HG02943 (cell line): Measurements from ENCODE around the gene PLXNB2.
A peak's percentile ranks its signal among the peaks of the same experiment; 100 is the strongest.
"Not testable (repeated sequence)": the region's sequence is repeated elsewhere in the genome, so short reads cannot be mapped to it uniquely, and the experiment has no call there.

ENCODE experiments used
- ATAC-seq: cut with Tn5 transposase; IDR thresholded peaks from one replicate; pipeline ENCODE4 v1.9.1; 2021; ENCODE audit warnings: mild to moderate bottlenecking, low read depth, moderate library complexity; ENCODE audit not compliant: unreplicated experiment

Gene PLXNB2

GRCh38 chr22:50326956-50327710, 19.7 kb upstream of the PLXNB2 start, which contains the start of gene DENND6B:
Gene DENND6B (minus strand): TSS chr22:50327012. CDS start chr22:50326988, 24 bp downstream.
- peak; percentile 57 for ATAC-seq

GRCh38 chr22:50326225-50326955, 18.9 kb upstream of the PLXNB2 start:
- ATAC-seq: no peak

DNA sequence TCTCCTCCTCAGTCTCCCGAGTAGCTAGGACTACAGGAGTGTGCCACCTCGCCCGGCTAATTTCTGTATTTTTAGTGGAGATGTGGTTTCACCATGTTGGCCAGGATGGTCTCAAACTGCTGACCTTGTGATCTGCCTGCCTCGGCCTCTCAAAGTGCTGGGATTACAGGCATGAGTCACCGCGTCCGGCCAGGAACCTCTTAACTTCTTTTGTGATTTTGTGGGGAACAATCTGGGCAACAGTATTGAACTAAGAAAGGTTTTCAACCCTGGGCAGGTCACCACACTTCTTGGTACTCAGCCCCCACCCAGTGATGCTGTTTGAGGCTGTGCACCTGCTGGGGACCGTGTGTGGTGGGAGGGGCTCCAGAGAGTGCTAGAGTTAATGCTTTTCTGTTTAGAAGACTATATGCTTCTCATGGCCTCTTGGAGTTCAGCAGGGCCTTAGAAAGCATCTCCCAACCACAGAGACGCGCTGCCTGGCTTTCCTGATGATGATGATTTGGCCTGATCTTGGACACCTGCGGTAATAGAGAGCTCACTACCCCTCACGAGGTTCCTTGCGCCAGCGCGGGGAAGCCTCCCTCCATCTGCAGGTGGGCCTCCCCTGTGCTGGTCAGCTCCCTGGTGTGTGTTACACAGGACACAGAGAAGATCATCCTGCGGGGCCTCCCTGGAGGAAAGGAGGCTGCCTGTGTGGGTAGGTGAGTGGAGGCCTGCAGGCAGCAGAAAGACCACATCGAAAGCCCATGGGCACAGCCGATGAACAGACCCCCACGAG, 18.2 kb upstream of the PLXNB2 start:
- ATAC-seq: no peak

GRCh38 chr22:50323900-50324299, 16.5 kb upstream of the PLXNB2 start:
- ATAC-seq: no peak

- ATAC-seq: not testable (repeated sequence)
Observed at GRCh38 chr22:50322382-50323104, 15.1 kb upstream of the PLXNB2 start.

GRCh38 chr22:50320671-50321325, 13.4 kb upstream of the PLXNB2 start:
- no peak for ATAC-seq

DNA sequence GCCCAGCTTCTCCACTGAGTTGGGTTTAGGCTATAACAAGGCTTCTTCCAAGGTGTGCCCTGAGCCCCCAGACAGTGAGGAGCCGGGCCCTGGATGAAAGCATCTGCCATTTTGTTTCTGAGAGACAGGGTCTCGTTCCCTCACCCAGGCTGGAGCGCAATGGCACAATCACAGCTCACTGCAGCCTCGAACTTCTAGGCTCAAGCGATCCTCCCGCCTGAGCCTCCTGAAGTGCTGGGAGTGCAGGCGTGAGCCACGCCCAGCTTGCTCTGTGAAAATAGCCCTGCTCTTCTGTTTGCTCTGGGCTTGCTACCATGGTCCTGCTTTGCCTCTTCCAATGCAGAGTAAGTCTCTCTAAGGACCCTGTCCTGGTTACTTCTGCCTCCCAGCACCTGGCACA, 12.7 kb upstream of the PLXNB2 start:
- no peak for ATAC-seq

GRCh38 chr22:50319503-50319951, 12.1 kb upstream of the PLXNB2 start:
- ATAC-seq: no peak

- no peak for ATAC-seq
Observed at GRCh38 chr22:50318698-50319411, 11.4 kb upstream of the PLXNB2 start.

- ATAC-seq: no peak
Observed at GRCh38 chr22:50318356-50318697, 10.9 kb upstream of the PLXNB2 start.

- no peak for ATAC-seq
Observed at GRCh38 chr22:50317674-50318073, 10.2 kb upstream of the PLXNB2 start.

DNA sequence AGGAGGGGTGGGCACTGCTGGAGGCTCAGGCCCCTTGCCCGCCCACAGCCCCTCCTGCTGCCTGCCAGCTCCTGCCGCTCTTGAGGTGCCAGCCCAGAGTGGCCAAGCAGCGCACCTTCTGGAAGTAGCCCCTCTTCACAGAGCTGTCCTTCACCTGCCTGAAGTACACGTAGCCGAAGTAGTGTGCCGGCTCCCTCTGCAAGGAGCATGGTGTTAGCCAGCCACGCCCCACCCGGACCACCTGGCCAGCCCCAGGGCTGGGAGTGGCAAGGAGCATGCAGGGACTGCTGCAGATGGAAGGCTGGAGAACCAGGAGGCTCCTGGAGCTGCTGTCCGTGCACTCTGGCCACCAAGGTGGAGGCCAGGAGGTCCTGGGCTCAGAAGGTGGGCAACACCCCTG, 9.7 kb upstream of the PLXNB2 start:
- ATAC-seq: no peak

DNA sequence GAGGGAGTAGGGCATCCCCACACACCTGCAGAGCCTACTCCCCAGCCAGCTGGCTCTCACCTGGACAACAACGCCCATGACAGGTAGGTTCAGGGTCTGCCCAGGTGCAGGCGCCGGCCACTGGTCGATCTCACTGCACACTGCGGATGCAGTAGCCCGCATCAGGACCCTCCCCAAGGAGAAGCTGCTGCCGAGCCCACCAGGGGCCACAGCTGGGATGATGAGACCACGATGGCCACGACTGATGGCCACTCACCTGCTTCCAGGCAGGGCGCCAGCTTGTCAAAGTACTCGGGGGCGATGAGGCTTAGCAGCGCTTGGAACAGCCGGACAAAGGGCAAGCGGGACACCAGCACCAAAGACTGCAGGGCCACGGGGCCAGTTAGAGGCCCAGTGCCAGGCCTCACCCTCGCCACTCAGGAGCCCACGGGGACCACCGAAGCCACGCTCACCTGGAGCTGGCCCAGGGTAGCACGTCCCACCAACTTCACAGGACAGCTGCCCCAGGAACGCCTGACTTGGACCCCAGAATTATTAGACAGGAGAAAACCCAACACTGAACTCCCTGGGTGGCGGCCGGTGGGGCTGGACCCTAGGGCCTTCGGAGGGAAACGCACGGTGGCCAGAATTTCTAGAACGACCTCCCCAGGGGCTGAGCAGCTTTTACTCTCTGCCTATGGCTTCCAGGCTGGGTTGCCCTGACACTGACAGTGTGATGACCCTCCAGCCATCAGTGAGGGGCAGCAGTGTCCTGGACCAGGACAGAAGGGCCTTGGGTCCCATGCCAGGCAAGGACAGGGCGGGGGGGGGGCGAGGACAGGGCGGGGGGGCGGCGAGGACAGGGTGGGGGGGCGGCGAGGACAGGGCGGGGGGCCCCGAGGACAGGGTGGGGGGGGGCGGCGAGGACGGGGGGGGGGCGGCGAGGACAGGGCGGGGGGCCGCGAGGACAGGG, 8.9 kb upstream of the PLXNB2 start:
- ATAC-seq: no peak

DNA sequence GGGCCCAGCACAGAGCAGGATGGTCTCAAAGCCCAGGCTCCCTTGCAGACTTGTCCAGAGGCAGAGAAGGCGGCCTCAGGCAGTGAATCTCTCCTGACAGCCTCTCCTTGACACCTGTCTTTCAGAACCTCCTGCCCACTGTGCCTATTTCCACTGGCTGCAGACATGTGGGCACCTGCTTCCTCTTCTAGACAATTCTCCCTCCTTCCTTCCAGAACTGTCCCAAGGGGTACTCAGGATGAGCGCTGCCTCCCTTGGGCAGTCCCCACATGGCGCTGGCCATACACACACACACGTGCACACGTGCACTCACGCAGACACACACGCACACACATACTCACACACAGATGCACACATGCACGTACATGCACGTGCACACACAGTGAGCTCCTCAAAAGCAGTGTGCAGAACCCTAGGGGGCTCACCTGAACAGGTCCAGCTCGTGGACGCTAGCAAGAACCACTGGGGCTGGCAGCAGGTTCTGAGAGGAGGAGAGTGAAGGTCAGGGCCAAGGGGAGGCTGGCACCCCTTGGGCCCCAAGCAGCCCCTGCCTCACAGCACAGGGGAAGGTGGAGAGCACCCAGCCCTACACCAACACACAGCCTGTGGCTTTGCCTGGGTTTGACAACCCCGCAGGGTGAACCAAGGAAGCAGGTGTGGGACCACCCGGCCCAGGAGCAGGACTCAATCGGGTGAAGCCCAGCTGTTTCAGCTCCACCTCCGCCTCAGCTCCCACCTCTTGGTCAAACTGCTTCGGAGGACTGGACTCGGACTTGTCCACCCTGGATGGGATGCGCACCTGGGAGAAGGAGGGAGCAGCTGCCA, 8.1 kb upstream of the PLXNB2 start:
- ATAC-seq: no peak

DNA sequence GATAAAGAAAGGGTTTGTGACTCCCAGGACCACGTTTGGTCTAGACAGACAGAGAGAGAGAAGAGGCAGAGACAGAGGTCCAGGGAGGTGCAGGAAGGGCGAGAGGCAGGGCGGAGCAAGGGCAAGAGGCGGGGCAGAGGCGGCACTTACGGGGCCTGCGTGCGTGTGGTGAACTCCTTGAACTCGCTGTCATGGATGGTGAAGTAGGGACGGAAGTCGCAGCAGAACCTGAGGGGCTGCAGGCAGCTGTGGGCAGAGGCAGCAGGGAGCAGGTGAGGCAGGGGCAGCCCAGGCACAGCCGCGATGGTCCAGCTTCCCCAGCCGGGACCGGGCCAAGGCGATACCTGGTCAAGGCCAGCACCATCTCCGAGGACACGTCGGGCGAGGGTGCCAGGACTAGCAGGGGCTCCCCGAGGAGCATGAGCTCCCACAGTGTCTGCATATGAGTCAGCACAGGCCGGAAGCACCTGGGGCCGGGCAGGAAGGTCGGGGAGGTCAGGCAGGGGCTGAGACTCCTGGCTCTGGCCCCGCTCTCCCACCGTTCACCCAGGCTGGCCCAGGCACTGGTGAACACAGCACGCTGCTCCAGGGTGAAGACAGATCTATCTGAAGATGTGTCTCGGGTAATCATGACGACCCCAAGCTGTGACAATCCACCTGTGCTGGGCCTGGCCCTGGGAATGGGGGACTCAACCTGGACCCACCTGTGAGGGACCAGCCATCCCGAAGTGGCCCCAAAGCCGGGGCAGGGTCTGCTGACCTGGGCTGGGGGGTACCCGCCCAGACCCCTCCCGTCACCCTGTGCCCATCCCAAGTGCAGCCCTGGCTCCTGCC, 7.2 kb upstream of the PLXNB2 start:
- peak; percentile 69 for ATAC-seq

DNA sequence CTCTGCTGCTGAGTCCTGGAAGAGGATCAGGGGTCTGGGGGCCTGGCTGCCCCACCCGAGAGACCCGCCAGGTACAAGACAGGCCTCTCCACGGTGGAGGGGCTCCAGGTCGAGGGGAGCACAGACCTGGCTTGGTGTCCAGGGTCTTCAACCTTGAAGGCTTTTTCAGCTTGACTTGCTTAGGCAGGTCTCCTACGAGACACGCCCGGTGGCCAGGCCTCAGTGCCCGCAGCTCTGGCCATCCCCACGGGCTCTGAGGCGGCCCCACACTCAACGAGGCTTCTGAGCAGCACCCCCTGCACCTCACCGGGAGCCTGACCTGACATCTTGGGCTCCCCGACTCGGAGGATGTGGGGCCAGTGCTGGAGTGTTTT, 6.6 kb upstream of the PLXNB2 start:
- peak; percentile 8 for ATAC-seq

DNA sequence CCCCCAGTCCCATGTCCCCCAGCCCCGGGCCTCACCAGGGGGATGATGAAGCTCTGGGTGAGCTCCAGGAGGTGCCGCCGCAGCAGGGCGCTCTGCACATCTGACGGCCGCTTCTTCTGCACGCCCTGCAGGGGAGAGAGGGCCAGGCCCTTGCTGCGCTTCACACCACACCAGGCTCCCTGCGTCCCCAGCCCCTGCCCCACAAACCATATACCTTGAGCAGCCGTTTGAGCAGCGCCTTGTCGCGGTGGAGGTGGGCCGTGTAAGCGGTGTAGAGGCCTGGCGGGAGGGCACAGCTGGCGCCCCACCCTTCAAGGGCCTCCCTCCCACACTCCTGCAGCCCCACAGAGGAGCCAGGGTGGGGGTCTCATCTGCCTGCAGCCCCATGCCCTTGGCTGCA, 6.2 kb upstream of the PLXNB2 start:
- no peak for ATAC-seq
